Hepatocyte (in vitro differentiated cells): ENCODE results near the gene DDIT4. TPM values are rescaled to one million over a fixed set of nuclear protein-coding genes. Genes with fewer than 3 reads are reported as not detected.
"Not testable (repeated sequence)": the region's sequence is repeated elsewhere in the genome, so short reads cannot be mapped to it uniquely, and the experiment has no call there.

Experiments used
- DNase-seq: peaks from one replicate; pipeline ENCODE4 v3.0.0-alpha.2; 2016; ENCODE audit warnings: low spot score
- H2AFZ ChIP-seq: fragments of 200-600 bp; sonication (generic); 2 replicates; pipeline ENCODE4 v1.6.0; 2016; ENCODE audit warnings: antibody characterized with exemption, mild to moderate bottlenecking
- H3K27ac ChIP-seq: fragments of 200-600 bp; sonication (generic); 2 replicates; pipeline ENCODE4 v1.5.1; 2016; ENCODE audit warnings: mild to moderate bottlenecking
- H3K27me3 ChIP-seq: fragments of 200-600 bp; sonication (generic); 2 replicates; pipeline ENCODE4 v1.6.1; 2016
- H3K36me3 ChIP-seq: fragments of 200-600 bp; sonication (generic); replicated peaks from 2 replicates; pipeline ENCODE4 v1.5.1; 2016; ENCODE audit warnings: low read depth; ENCODE audit not compliant: insufficient read depth
- H3K4me1 ChIP-seq: fragments of 200-600 bp; sonication (generic); 2 replicates; pipeline ENCODE4 v1.5.1; 2016; ENCODE audit warnings: mild to moderate bottlenecking, moderate library complexity; ENCODE audit not compliant: insufficient read depth
- H3K4me2 ChIP-seq: fragments of 200-600 bp; sonication (generic); 2 replicates; pipeline ENCODE4 v1.6.0; 2016
- H3K4me3 ChIP-seq: fragments of 200-600 bp; sonication (generic); 2 replicates; pipeline ENCODE4 v1.5.1; 2016; ENCODE audit warnings: mild to moderate bottlenecking
- H3K79me2 ChIP-seq: fragments of 200-600 bp; sonication (generic); 2 replicates; pipeline ENCODE4 v1.6.0; 2017; ENCODE audit warnings: mild to moderate bottlenecking
- H3K9me2 ChIP-seq: fragments of 200-600 bp; sonication (generic); replicated peaks from 2 replicates; pipeline ENCODE4 v1.6.0; 2017; ENCODE audit warnings: mild to moderate bottlenecking; ENCODE audit not compliant: insufficient read depth
- H3K9me3 ChIP-seq: fragments of 200-600 bp; sonication (generic); 2 replicates; pipeline ENCODE4 v1.5.1; 2016; ENCODE audit warnings: low read depth, mild to moderate bottlenecking
- H4K20me1 ChIP-seq: fragments of 200-600 bp; sonication (generic); 2 replicates; pipeline ENCODE4 v1.6.0; 2016; ENCODE audit warnings: mild to moderate bottlenecking; ENCODE audit not compliant: insufficient read depth, poor library complexity, severe bottlenecking
- EZH2 ChIP-seq: fragments of 200-600 bp; sonication (generic); IDR thresholded peaks from 2 replicates; pipeline ENCODE4 v1.6.1; 2016; ENCODE audit warnings: antibody characterized with exemption, mild to moderate bottlenecking, borderline replicate concordance
- EZH2phosphoT487 ChIP-seq: fragments of 200-600 bp; sonication (generic); IDR thresholded peaks from one replicate; pipeline ENCODE4 v1.6.1; 2018; ENCODE audit warnings: antibody characterized with exemption, mild to moderate bottlenecking, low read depth, moderate library complexity; ENCODE audit not compliant: unreplicated experiment, severe bottlenecking
- WGBS: methylation state at CpG from one replicate; pipeline ENCODE4 v1.1.6; 2016; ENCODE audit warnings: low lambda C conversion rate; ENCODE audit errors: missing lambda C conversion rate; 5-methylcytosine and 5-hydroxymethylcytosine counted together
- polyA plus RNA-seq: library from polyadenylated mRNA; unstranded; fragments of >200 nt; fragmentation: Nextera tagmentation; extraction: Ambion mirVana; gene quantifications from 2 replicates; pipeline ENCODE4 v1.2.1, GENCODE V29; 2016
- total RNA-seq: library from RNA; depleted of rRNA; stranded (reverse); fragments of >200 nt; gene quantifications from 2 replicates; pipeline ENCODE4 v1.2.3, GENCODE V29; 2014
- TF ChIP-seq, protein P1 (sequence below): fragments of 200-600 bp; sonication (generic); IDR thresholded peaks from 2 replicates; pipeline ENCODE4 v1.5.1; 2016; ENCODE audit warnings: antibody characterized with exemption, mild to moderate bottlenecking; ENCODE audit not compliant: poor library complexity

Gene DDIT4
- total and polyA plus RNA-seq, 2 experiments from 2014 or later: 165 to 235 TPM

DNA sequence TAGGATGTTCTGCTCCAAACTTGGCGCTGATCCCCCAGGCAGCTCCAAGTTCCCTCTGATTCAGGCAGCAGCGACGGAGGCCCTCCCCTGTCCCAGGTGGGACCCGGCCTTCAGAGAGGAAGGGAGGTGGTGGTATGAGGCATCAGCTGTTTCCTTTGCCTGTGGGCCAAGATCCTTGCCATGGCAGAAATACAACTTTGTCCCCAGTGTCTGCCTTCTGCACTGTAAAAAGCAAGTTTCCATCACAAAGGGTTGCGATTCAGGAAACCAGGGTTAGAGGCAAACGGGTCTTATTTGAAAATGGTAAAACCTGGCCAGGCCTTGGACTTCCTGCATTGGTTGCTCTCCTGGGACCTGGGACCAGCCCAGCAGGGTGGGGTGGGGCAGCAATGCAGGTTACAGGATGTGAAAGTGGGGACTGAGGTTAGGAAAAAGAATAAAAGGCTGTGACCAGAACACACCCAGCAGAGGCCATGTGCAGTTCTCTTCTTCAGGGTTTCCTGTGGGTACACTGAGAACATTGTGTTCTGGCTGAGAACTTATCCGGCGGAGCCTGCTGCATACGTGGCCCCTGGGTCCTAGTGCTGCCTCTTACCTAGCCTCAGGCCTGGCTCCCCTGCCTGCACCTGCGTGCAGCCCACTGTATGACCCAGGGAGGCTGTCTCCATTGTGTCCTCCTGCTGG is 25.1 kb upstream of the DDIT4 start:
- H3K36me3 ChIP-seq: no peaks in the 10 kb centered on the region
- peak overlapping the region; percentile 53 for H3K4me2 ChIP-seq
- peak; percentile 81 for DNase-seq
- no peaks in the 10 kb centered on the region for H3K9me2 ChIP-seq
- H3K79me2 ChIP-seq: no peaks in the 10 kb centered on the region
- TF ChIP-seq, protein P1, sequence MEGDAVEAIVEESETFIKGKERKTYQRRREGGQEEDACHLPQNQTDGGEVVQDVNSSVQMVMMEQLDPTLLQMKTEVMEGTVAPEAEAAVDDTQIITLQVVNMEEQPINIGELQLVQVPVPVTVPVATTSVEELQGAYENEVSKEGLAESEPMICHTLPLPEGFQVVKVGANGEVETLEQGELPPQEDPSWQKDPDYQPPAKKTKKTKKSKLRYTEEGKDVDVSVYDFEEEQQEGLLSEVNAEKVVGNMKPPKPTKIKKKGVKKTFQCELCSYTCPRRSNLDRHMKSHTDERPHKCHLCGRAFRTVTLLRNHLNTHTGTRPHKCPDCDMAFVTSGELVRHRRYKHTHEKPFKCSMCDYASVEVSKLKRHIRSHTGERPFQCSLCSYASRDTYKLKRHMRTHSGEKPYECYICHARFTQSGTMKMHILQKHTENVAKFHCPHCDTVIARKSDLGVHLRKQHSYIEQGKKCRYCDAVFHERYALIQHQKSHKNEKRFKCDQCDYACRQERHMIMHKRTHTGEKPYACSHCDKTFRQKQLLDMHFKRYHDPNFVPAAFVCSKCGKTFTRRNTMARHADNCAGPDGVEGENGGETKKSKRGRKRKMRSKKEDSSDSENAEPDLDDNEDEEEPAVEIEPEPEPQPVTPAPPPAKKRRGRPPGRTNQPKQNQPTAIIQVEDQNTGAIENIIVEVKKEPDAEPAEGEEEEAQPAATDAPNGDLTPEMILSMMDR: no peak
- no peak for TF ChIP-seq EZH2phosphoT487
- TF ChIP-seq EZH2: no peak
- H4K20me1 ChIP-seq: no peaks in the 10 kb centered on the region
- H3K9me3 ChIP-seq: no peaks in the 10 kb centered on the region
- H2AFZ ChIP-seq: peak overlapping the region; percentile 26
- peaks cover 56% of the 10 kb centered on the region for H3K4me1 ChIP-seq
- H3K27me3 ChIP-seq: no peaks in the 10 kb centered on the region
- 33% methylated on average over 10 of the region's 10 CpGs for WGBS
- H3K27ac ChIP-seq: peak overlapping the region; percentile 94
- no peak overlapping the region for H3K4me3 ChIP-seq

DNA sequence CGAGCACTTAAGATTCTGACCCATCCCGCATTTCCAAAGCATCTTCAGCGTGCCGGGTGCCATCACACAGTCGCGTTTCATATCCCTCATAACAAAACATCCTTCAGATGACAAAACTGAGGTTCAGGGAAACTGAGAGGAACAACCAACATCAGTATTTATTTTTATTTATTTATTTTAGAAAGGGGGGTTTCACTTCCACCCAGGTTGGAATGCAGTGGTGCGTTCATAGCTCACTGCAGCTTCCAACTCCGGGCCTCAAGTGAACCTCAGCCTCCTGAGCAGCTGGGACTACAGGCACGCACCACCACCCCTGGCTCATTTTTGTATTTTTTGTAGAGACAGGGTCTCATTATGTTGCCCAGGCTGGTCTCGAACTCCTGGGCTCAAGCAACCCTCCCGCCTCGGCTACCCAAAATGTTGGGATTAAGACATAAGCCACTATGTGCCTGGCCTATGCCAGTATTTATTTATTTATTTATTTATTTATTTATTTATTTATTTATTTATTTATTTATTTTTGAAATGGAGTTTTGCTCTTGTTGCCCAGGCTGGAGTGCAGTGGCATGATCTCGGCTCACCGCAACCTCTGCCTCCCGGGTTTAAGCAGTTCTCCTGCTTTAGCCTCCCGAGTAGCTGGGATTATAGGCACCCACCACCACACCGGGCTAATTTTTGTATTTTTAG is 24.4 kb upstream of the DDIT4 start:
- H3K9me2 ChIP-seq, H3K4me3 ChIP-seq, DNase-seq, H3K79me2 ChIP-seq, H3K27me3 ChIP-seq, H4K20me1 ChIP-seq, H3K9me3 ChIP-seq, H2AFZ ChIP-seq, H3K36me3 ChIP-seq: not testable (repeated sequence)
- peak overlapping the region; percentile 94 for H3K27ac ChIP-seq
- 94% methylated on average over 17 of the region's 17 CpGs for WGBS
- H3K4me2 ChIP-seq: peak overlapping the region; percentile 53
- H3K4me1 ChIP-seq: peaks cover 61% of the 10 kb centered on the region

DNA sequence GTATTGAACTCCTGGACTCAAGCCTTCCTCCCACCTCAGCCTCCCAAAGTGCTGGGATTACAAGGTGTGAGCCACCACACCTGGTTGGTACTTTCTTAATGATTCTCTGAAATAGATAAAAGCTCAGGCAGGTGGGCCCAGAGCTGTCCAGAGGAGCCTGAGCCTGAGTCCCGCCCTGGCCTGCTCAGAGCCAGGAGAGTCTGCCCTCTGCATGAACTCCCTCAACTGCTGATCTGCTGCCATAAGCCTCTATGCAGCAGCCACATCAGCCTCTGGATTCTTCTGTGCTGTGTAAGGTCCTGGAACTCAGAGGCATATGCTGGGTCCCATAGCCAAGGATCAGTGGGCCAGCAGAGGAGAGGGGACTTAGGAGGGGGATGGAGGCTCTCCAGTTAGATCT is 23.1 kb upstream of the DDIT4 start:
- DNase-seq: peak; percentile 57
- peak overlapping the region; percentile 51 for H3K27ac ChIP-seq

DNA sequence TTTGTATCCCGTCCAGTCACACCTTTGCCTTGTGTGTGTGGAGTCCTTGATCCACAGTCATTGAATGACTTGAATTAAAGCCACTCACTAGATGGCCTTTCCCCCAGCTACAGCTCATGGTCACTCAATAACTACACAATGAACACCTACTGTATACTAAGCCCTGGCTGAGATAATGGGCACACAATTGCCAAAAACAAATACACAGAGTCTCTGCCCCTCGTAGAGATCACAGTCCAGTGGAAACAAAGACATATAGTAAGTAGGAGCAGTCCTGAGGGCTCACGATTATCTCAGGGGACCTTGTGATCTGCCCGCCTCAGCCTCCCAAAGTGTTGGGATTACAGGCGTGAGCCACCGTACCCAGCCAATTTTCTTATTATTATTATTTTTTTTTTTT is 22.1 kb upstream of the DDIT4 start:
- Histone ChIP-seq H3K9me2 (no peaks in the 10 kb centered on the region), H3K27ac (no peak overlapping the region), H3K4me2 (no peak overlapping the region), H3K4me3 (no peak overlapping the region), H3K36me3 (no peaks in the 10 kb centered on the region), H2AFZ (no peak overlapping the region), H3K27me3 (no peaks in the 10 kb centered on the region), H3K9me3 (no peaks in the 10 kb centered on the region), H3K4me1 (peaks cover 59% of the 10 kb centered on the region), H3K79me2 (no peaks in the 10 kb centered on the region), H4K20me1 (no peaks in the 10 kb centered on the region)
- TF ChIP-seq EZH2phosphoT487: no peak
- TF ChIP-seq, protein P1: no peak
- no peak for TF ChIP-seq EZH2
- no peak for DNase-seq
- WGBS: 80% methylated on average over 6 of the region's 6 CpGs

More for the DNA sequence above, 23.1 kb upstream of the DDIT4 start:
- no peaks in the 10 kb centered on the region for H4K20me1 ChIP-seq
- H3K9me3 ChIP-seq: no peaks in the 10 kb centered on the region
- no peaks in the 10 kb centered on the region for H3K79me2 ChIP-seq
- no peaks in the 10 kb centered on the region for H3K36me3 ChIP-seq
- H3K4me3 ChIP-seq: no peak overlapping the region
- no peak overlapping the region for H3K4me2 ChIP-seq
- H3K4me1 ChIP-seq: peaks cover 60% of the 10 kb centered on the region
- no peak overlapping the region for H2AFZ ChIP-seq
- no peak for TF ChIP-seq EZH2
- TF ChIP-seq, protein P1: no peak
- TF ChIP-seq EZH2phosphoT487: no peak
- WGBS: 75% methylated on average over 1 of the region's 1 CpG
- no peaks in the 10 kb centered on the region for H3K9me2 ChIP-seq
- no peaks in the 10 kb centered on the region for H3K27me3 ChIP-seq
